WTC11 (cell line): ENCODE data around the gene TAS2R40. TPM values are rescaled to one million over a fixed set of nuclear protein-coding genes. Genes with fewer than 3 reads are reported as not detected.
A peak's percentile ranks its signal among the peaks of the same experiment; 100 is the strongest.
"Not testable (repeated sequence)": the region's sequence is repeated elsewhere in the genome, so short reads cannot be mapped to it uniquely, and the experiment has no call there.

Experiments used
- ATAC-seq: fragments of 200-7000 bp; cut with Tn5 transposase; 2 replicates; pipeline ENCODE4 v1.10.0; 2021; ENCODE audit warnings: mild to moderate bottlenecking, moderate library complexity
- CTCF ChIA-PET: fragments of 300-600 bp; sonication (Branson Sonifier 250); formaldehyde crosslinking; loops from one replicate; lab custom pipeline; 2021; ENCODE audit warnings: antibody characterized with exemption; lab: Charles Lee
- POLR2A ChIA-PET: fragments of 350-600 bp; sonication (Branson Sonifier 250); formaldehyde crosslinking; loops from one replicate; lab custom pipeline; 2021; ENCODE audit warnings: antibody characterized with exemption; lab: Charles Lee
- DNase-seq: peaks from one replicate; pipeline ENCODE4 v3.0.0; 2021; ENCODE audit warnings: low spot score
- H3K27ac Mint-ChIP-seq: 2 replicates; pipeline ENCODE4 v1.8.0; 2021; ENCODE audit warnings: mixed read lengths
- H3K27me3 Mint-ChIP-seq: 2 replicates; pipeline ENCODE4 v1.8.0; 2021; ENCODE audit warnings: low read depth, mild to moderate bottlenecking, moderate library complexity, mixed read lengths
- H3K36me3 Mint-ChIP-seq: 2 replicates; pipeline ENCODE4 v1.8.0; 2021; ENCODE audit warnings: mixed read lengths
- H3K4me1 Mint-ChIP-seq: 2 replicates; pipeline ENCODE4 v1.8.0; 2022; ENCODE audit warnings: mixed read lengths
- H3K4me3 Mint-ChIP-seq: 2 replicates; pipeline ENCODE4 v1.8.0; 2021; ENCODE audit warnings: mild to moderate bottlenecking, moderate library complexity, mixed read lengths
- H3K9me3 Mint-ChIP-seq: 2 replicates; pipeline ENCODE4 v1.8.0; 2021; ENCODE audit warnings: mixed read lengths
- ATF6 ChIP-seq: sonication (generic); formaldehyde crosslinking; IDR thresholded peaks from 2 replicates; pipeline ENCODE4 v1.8.1; 2023; ENCODE audit warnings: mild to moderate bottlenecking, missing genetic modification reagents
- CREB1 ChIP-seq: sonication (generic); formaldehyde crosslinking; IDR thresholded peaks from 2 replicates; pipeline ENCODE4 v1.8.0; 2023; ENCODE audit warnings: mild to moderate bottlenecking, missing genetic modification reagents
- E2F4 ChIP-seq: sonication (generic); formaldehyde crosslinking; IDR thresholded peaks from 2 replicates; pipeline ENCODE4 v1.8.1; 2022; ENCODE audit warnings: low read depth, mild to moderate bottlenecking, moderate library complexity, missing genetic modification reagents, borderline replicate concordance
- E2F5 ChIP-seq: sonication (generic); formaldehyde crosslinking; IDR thresholded peaks from 2 replicates; pipeline ENCODE4 v1.8.1; 2022; ENCODE audit warnings: mild to moderate bottlenecking, moderate library complexity, missing genetic modification reagents
- ERG ChIP-seq: fragments of 250-450 bp; sonication (Bioruptor Pico); IDR thresholded peaks from 2 replicates; pipeline ENCODE4 v1.8.0; 2021; ENCODE audit warnings: mild to moderate bottlenecking
- ETV6 ChIP-seq: sonication (generic); formaldehyde crosslinking; IDR thresholded peaks from 2 replicates; pipeline ENCODE4 v1.8.1; 2022; ENCODE audit warnings: mild to moderate bottlenecking, missing genetic modification reagents
- FOXK1 ChIP-seq: sonication (generic); formaldehyde crosslinking; IDR thresholded peaks from 2 replicates; pipeline ENCODE4 v1.8.0; 2022; ENCODE audit warnings: mild to moderate bottlenecking, moderate library complexity, missing genetic modification reagents
- GABPB1 ChIP-seq: sonication (generic); formaldehyde crosslinking; IDR thresholded peaks from 2 replicates; pipeline ENCODE4 v1.8.1; 2023; ENCODE audit warnings: mild to moderate bottlenecking, missing genetic modification reagents
- HMGXB4 ChIP-seq: sonication (generic); formaldehyde crosslinking; IDR thresholded peaks from 2 replicates; pipeline ENCODE4 v1.8.1; 2023; ENCODE audit warnings: mild to moderate bottlenecking, moderate library complexity, missing genetic modification reagents
- IRF1 ChIP-seq: sonication (generic); formaldehyde crosslinking; IDR thresholded peaks from 2 replicates; pipeline ENCODE4 v1.8.0; 2023; ENCODE audit warnings: missing genetic modification reagents
- IRF2 ChIP-seq: sonication (generic); formaldehyde crosslinking; IDR thresholded peaks from 2 replicates; pipeline ENCODE4 v1.8.0; 2022; ENCODE audit warnings: low read depth, missing genetic modification reagents, borderline replicate concordance
- MAX ChIP-seq: sonication (generic); formaldehyde crosslinking; IDR thresholded peaks from 2 replicates; pipeline ENCODE4 v1.8.0; 2022; ENCODE audit warnings: mild to moderate bottlenecking, missing genetic modification reagents
- TEAD1 ChIP-seq: sonication (generic); formaldehyde crosslinking; IDR thresholded peaks from 2 replicates; pipeline ENCODE4 v1.8.0; 2022; ENCODE audit warnings: mild to moderate bottlenecking, missing genetic modification reagents
- USF1 ChIP-seq: sonication (generic); formaldehyde crosslinking; IDR thresholded peaks from 2 replicates; pipeline ENCODE4 v1.8.0; 2022; ENCODE audit warnings: mild to moderate bottlenecking, missing genetic modification reagents
- total RNA-seq: library from RNA; stranded (reverse); gene quantifications from 3 replicates; pipeline ENCODE4 v1.2.3, GENCODE V29; 2021

The TAS2R40 gene
- total RNA-seq, 1 experiment from 2014 or later: not detected

- no peak for TF ChIP-seq ERG (CRISPR knock-in tag)
- no peak for TF ChIP-seq IRF2 (CRISPR knock-in tag)
- TF ChIP-seq ATF6 (CRISPR knock-in tag): 0 out of 2 replicates have a peak, but pooled peaks have one; percentile 36
- peak; percentile 61; the same call in 1 of the 2 replicates for TF ChIP-seq TEAD1 (CRISPR knock-in tag)
- no peak for TF ChIP-seq FOXK1 (CRISPR knock-in tag)
- peak; percentile 80 for TF ChIP-seq MAX (CRISPR knock-in tag)
- peak; percentile 92 for TF ChIP-seq ETV6 (CRISPR knock-in tag)
- TF ChIP-seq CREB1: no peak
- TF ChIP-seq HMGXB4: peak; percentile 70
Observed at GRCh38 chr7:143263266-143264195, 41.7 kb downstream of the TAS2R40 start, which contains the start of gene GSTK1 (continued).

- H3K9me3 Mint-ChIP-seq, POLR2A ChIA-PET, H3K36me3 Mint-ChIP-seq, ATAC-seq, DNase-seq, H3K27ac Mint-ChIP-seq: not testable (repeated sequence)
- Mint-ChIP-seq H3K4me1 (peaks cover 12% of the 10 kb centered on the region), H3K27me3 (peaks cover 14% of the 10 kb centered on the region), H3K4me3 (peak overlapping the region; percentile 89)
- CTCF ChIA-PET: interaction anchor here (0.9 to 1.7 kb wide), 6 partner anchors 24 to 254 kb away, joined by 3 to 19 read pairs (median 6); no protein-coding TSS in a partner anchor
Observed at GRCh38 chr7:143264196-143264568, 42.3 kb downstream of the TAS2R40 start.

- peaks cover 14% of the 10 kb centered on the region for H3K27me3 Mint-ChIP-seq
- no peak for ATAC-seq
- peaks cover 4% of the 10 kb centered on the region for H3K9me3 Mint-ChIP-seq
- ChIA-PET CTCF (interaction anchor here (0.9 kb wide), 1 partner anchor 25 kb away, joined by 4 read pairs; no protein-coding TSS in a partner anchor), POLR2A (no interaction called here)
- peaks cover 4% of the 10 kb centered on the region; the same call in 1 of the 2 replicates for H3K36me3 Mint-ChIP-seq
- TF ChIP-seq E2F4 (CRISPR knock-in tag) (no peak), IRF1 (no peak), USF1 (CRISPR knock-in tag) (no peak), E2F5 (no peak), GABPB1 (CRISPR knock-in tag) (no peak), CREB1 (no peak)
- H3K4me3 Mint-ChIP-seq: no peak overlapping the region
- DNase-seq: no peak
- peaks cover 12% of the 10 kb centered on the region for H3K4me1 Mint-ChIP-seq
- no peak overlapping the region for H3K27ac Mint-ChIP-seq
Observed at GRCh38 chr7:143265017-143265693, 43.3 kb downstream of the TAS2R40 start.
